Measurements from ENCODE around the gene FNDC10.

The FNDC10 gene

GRCh38 chr1:1616045-1616790, 16.3 kb upstream of the FNDC10 start:
- no peak for DNase-seq (ENCODE audit: low read depth)

GRCh38 chr1:1615256-1616044, 15.5 kb upstream of the FNDC10 start, which contains the start of gene MIB2:
TSS of gene MIB2 (plus strand) at chr1:1615500. CDS start at chr1:1623453, 7,953 bp downstream.
- DNase-seq (ENCODE audit: low read depth) = peak; percentile 94

DNA sequence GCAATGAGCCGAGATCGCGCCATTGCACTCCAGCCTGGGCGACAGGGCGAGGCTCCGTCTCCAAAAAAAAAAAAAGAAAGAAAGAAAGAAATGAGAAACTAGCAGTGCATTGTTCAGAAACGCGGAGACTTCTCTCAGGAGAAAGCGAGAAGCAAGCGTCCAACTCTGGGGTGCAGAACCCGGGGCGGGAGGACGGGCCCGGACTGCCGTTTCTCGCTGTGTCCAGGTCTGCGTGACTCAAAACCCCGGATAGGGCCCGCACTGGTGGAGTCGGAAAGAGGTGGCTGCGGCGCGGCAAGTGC, 15.0 kb upstream of the FNDC10 start:
- no peak for DNase-seq (ENCODE audit: low read depth)

- DNase-seq (ENCODE audit: low read depth) = peak; percentile 12
These were observed 14.4 kb upstream of the FNDC10 start for GRCh38 chr1:1614204-1614953.

GRCh38 chr1:1613509-1614082, 13.7 kb upstream of the FNDC10 start:
- no peak for DNase-seq (ENCODE audit: low read depth)

- no peak for DNase-seq (ENCODE audit: low read depth)
These were observed 12.1 kb upstream of the FNDC10 start for GRCh38 chr1:1612104-1612400.

DNA sequence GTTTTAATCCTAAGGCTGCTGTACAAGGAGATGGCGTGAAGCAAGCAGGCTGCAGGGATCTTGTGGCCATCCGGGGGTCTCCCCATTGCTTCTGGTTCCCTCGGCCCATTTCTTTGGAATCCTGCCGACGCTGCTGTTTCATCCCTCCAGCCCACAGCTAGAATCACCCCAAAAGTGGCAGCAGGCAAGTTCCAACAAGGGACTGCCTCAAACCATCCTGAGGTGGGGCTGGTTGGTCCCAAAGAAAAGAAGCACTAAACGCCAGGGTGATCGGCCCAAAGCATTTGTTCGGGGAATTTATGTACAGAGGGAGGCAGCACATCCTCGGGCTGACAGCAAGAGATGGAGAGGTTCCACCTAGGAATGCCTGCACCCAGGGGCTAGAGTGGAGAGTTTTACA, 10.9 kb upstream of the FNDC10 start:
- no peak for DNase-seq (ENCODE audit: low read depth)

GRCh38 chr1:1609822-1610485, 10.0 kb upstream of the FNDC10 start:
- DNase-seq (ENCODE audit: low read depth) = no peak

DNA sequence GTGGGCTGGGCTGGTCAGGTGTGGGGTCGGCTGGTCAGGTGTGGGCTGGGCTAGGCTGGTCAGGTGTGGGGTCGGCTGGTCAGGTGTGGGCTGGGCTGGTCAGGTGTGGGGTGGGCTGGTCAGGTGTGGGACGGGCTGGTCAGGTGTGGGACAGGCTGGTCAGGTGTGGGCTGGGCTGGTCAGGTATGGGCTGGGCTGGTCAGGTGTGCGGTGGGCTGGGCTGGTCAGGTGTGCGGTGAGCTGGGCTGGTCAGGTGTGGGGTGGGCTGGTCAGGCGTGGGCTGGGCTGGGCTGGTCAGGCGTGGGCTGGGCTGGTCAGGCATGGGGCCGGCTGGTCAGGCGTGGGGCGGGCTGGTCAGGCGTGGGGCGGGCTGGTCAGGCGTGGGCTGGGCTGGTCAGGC, 6.3 kb upstream of the FNDC10 start:
- no peak for DNase-seq (ENCODE audit: low read depth)

DNA sequence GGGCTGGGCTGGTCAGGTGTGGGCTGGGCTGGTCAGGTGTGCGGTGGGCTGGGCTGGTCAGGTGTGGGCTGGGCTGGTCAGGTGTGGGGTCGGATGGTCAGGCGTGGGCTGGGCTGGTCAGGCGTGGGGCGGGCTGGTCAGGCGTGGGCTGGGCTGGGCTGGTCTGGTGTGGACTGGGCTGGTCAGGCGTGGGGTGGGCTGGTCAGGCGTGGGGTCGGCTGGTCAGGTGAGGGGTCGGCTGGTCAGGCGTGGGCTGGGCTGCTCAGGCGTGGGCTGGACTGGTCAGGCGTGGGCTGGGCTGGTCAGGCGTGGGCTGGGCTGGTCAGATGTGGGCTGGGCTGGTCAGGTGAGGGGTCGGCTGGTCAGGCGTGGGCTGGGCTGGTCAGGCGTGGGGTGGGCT, 5.8 kb upstream of the FNDC10 start:
- no peak for DNase-seq (ENCODE audit: low read depth)

GRCh38 chr1:1605034-1605591, 5.2 kb upstream of the FNDC10 start:
- no peak for DNase-seq (ENCODE audit: low read depth)

DNA sequence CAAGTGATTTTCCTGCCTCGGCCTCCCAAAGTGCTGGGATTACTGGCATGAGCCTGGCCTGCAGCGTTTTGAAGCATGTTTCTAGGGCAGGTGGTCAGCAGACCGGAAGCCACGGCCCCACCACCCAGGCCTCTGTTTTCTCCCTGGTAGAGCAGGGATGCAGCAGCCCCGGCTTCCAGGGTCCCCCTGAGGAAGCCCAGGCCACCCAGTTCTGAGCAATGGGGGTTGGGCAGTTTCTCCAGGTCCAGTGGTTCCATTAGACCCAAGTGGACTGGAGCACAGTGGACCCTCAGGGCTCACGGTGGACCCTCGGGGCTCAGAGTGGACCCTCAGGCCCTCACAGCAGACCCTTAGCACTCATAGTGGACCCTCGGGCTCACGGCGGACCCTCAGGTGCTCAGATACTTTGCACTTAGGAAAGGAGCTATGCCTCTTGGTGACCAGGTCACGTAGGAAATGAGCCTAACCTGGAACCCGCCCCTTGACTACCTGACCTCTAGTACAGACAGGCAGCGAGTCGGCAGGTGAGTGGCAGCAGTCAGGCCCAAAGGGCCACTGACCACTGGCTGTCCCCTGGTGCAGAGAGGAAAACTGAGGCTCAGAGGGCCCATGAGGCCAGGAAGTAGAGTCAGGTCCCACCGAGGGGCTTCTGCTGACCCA, 4.6 kb upstream of the FNDC10 start:
- no peak for DNase-seq (ENCODE audit: low read depth)

- no peak for DNase-seq (ENCODE audit: low read depth)
These were observed 3.9 kb upstream of the FNDC10 start for GRCh38 chr1:1603671-1604373.

DNA sequence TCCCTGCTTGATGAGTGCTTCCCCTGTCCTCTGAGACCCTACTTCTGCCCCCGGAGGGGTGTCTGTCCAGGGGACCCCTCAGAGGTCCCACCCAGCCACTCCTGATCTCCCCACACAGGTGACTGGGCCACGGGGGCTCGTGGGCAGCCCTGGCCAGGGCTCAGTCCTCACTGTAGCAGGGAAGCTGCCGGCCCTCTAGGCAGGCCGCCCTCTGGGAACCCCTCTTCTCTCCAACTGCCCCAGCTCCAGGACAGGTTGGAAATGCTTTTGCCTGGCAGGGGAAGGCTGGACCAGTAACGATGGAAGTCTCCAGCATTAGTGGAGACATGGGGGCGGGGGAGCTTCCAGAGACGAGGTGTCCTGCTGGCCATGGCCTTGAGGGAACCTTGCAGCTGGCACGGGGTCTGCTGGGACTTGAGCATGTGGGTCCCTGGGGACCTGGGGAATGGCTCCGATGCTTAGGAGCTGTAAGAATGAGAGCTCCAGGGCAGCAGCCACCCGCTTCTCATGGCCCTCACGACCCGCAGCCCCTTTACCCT, 3.1 kb upstream of the FNDC10 start:
- no peak for DNase-seq (ENCODE audit: low read depth)

DNA sequence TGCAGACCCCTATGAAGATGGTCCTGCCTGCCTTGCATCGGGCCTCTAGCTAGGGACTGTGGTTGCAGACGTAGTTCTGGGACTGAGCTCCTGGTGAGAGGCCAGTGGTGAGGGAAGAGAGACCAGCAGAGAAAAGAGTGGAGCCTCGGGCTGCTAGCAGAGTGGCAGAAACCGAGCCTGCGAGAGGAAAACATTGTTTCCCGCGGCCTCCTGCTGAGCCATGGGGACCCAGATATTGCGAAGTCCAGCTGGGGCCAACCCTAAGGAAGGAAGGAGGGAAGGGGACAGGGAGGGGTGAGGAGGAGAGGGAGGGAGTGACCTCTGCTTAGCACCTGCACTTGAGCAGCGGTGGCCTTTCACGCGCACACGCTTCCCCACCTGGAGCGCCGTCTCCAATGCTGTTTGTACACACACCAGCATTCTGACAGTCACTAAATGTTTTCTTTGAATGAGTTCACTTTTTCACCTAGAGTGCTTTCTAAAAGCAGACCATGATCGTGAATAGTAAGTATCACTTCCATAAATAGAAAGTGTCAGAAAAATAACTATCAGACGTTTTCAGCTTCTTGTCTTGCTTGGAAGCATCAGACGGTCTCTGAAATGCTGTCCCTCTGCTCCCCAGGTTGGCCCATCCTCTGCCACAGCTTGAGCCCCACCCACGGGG, 2.5 kb upstream of the FNDC10 start:
- DNase-seq (ENCODE audit: low read depth) = no peak

DNA sequence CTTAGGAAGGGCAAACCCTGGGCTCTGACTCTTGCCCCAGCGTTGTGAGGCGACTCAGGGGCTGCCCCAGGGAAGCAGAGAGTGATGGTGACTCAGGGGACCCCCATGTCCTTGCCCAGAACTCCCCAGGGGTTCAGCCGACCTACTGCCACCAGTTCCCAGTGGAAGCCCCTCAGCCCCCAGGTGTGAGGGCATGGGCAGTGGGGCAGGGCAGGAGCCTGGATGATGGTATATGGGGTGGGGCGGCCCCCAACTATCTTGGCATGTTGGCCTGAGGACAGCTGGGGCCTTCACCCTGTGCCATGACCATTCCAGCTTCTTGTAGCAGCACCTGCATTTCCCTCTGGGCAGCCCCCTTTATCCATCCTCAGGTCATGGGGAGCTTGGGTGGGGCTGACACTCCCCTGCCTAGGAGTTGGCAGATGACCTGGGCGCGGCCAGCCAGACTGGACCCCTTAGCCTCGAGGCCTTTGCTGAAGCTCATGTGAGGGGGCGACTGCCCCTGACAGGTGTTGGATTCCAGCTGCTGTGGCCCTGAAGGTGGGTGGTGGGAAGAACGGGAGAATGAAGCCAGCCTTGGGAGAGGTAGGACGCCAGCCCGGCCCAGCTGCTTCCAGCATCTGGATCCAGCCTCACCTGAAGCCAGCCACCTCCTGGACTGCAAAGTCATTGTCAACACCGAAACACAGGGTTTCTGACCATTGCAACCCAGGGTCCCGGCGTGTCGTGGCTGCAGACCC, 1.8 kb upstream of the FNDC10 start:
- DNase-seq (ENCODE audit: low read depth) = no peak

- no peak for DNase-seq (ENCODE audit: low read depth)
These were observed 1.1 kb upstream of the FNDC10 start for GRCh38 chr1:1600861-1601563.

All from fibroblast of the conjunctiva (primary cell).